ENCODE data around the gene ERG. TPM values are rescaled to one million over a fixed set of nuclear protein-coding genes. Genes with fewer than 3 reads are reported as not detected.

ERG gene
- total RNA-seq, 3 donors from 2014 or later: 4.0 to 8.4 (median 4.3) TPM

DNA sequence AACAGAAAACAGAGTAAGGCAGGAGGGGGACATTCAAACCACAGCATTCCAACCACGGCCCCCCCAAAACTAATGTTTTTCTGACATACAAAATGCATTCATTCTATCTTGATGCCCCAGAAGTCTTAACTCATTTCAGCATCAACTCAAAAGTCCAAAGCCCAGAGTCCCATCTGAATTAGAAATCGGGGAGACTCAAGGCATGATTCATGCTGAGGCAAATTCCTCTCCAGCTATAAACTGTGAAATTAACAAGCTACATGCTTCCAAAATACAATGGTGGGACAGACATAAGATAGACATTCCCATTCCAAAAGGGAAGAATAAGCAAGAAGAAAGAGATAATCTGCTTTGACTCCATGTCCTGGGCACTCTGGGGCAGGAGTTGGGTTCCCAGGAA, 167.6 kb downstream of the ERG start:
- H3K9me3 ChIP-seq: no peaks in the 10 kb centered on the region
- no peak for DNase-seq
- no peak for TF ChIP-seq CTCF (IDR thresholded peaks at IDR 0.05)
- intact Hi-C loops (cut with DNase I, micrococcal nuclease): no loop called here
- ATAC-seq: no peak
- no peak overlapping the region for H3K4me3 ChIP-seq
- H3K36me3 ChIP-seq (ENCODE audit: low read depth): no peaks in the 10 kb centered on the region
- H3K4me1 ChIP-seq (ENCODE audit: low read depth): no peaks in the 10 kb centered on the region

Other genes with a start within 250 kb of the ERG start
- under 1 TPM in 2 of 3 donors, not detected in 1; 0.44 to 0.77 TPM for gene KCNJ15, start 241.5 kb downstream of the ERG start, total RNA-seq

Measured in mucosa of descending colon (tissue), 3 donors.